GM19463 (cell line): Measurements from ENCODE around the gene ATP10A.
"Not testable (repeated sequence)": the region's sequence is repeated elsewhere in the genome, so short reads cannot be mapped to it uniquely, and the experiment has no call there.

Experiments
- ATAC-seq: cut with Tn5 transposase; IDR thresholded peaks from one replicate; pipeline ENCODE4 v1.9.1; 2021; ENCODE audit warnings: mild to moderate bottlenecking, moderate library complexity; ENCODE audit not compliant: unreplicated experiment

ATP10A gene

DNA sequence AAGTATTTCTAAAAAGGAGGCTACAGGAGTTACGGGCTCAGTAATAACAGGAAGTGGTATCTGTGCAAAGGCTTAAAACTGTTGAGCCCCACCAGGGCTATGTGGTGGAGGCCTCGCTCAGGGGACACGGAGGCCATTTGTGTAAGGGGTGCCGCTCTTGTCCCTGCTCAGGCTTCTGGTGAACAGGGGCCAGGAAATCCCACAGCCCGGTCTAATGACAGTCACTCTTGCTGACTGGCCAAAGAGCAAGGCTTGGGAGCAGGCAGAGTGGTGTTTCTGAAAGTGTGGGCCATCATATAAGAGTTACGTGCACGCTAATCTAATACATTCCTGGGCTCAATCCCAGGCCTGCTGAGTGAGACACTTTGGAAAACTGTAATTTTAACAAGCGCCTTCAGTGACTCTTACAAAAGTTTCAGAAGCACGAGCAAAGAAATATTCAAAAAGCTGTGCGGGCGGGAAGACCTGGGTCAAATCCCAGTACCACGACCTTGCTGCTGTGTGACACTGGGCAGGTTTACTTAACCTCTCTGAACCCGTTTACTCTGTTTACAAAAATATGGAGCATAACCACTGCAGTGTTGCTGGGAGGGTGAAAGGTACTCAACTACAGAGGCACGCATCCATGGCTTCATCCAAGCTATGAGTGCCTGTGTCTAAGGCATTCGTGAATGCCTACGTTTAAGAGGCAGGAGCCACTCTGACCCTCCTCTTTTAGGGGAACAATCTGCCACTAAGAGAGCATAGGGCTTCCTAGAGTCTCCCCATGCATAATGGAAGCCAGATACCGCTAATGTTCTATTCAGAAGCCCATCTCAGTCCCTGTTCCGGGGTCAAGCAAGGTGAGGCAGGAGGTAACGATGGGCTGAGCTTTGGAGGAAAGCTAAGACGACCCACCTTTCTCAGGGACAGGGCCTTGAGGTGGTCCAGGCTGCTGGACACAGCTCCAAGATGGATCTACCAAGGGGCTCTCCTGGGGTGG lies 2.0 kb downstream of the ATP10A start:
- no peak for ATAC-seq

GRCh38 chr15:25859838-25860645 lies 3.1 kb downstream of the ATP10A start:
- ATAC-seq: no peak

- ATAC-seq: no peak
Measured at GRCh38 chr15:25858952-25859760, 4.0 kb downstream of the ATP10A start.

- not testable (repeated sequence) for ATAC-seq
Measured at GRCh38 chr15:25856059-25856458, 7.1 kb downstream of the ATP10A start.

GRCh38 chr15:25852661-25853524 lies 10.2 kb downstream of the ATP10A start:
- ATAC-seq: no peak

- ATAC-seq: no peak
Measured at GRCh38 chr15:25852027-25852426, 11.1 kb downstream of the ATP10A start.

- peak; percentile 85 for ATAC-seq
Measured at GRCh38 chr15:25850154-25851111, 12.7 kb downstream of the ATP10A start.

- ATAC-seq: no peak
Measured at GRCh38 chr15:25849157-25849921, 13.8 kb downstream of the ATP10A start.

DNA sequence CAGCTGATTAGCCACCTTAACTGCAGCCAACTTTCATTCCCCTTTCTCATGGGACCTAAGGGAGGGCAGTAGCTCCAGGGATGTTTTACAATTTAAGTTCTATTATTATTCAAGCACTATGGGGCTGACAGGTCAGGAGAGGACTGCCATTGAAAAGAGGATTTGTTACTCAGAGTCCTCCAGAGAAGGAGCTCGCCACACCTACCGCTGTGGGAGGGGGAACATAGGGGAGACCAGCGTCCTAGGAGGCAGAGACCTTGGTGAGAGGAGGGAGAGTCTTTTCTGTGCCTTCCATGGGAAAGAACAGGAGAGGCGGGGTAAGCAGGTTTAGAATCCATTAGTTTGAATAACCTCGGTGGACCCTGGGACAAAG lies 14.4 kb downstream of the ATP10A start:
- ATAC-seq: no peak

- ATAC-seq: no peak
Measured at GRCh38 chr15:25848325-25848724, 14.8 kb downstream of the ATP10A start.

GRCh38 chr15:25847051-25847450 lies 16.1 kb downstream of the ATP10A start:
- no peak for ATAC-seq

GRCh38 chr15:25846377-25846776 lies 16.8 kb downstream of the ATP10A start:
- no peak for ATAC-seq

DNA sequence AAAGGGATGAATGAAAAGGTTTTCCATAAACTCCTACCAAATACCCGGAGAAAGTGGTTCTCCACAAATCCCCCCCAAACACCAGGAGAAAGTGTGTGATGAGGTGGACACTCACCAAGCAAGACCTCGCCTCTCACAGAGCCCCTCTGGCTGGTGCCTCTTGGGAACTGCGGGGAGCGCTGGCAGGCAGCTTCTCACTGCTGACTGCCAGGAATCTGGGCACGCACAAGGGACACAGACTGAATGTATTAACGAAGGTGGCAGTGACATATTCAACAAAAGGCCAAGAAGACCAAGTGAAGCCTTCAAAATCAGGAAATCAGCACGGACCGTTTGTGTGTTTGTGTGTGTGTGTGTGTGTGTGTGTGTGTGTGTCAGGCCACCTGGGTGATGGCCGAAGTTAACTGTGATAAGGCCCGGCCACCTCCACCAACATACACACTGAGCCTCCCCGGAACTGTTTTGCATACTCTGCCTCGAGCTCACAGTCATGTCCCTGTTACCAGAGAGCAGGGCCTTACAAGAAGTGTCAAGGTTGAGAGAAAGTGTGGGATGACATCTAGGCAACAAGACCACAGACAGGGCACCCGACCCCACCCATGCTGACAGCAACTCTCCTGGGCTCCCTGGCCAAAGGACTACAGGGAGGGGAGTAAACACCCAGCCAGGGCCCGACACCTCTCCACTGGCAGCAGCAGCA lies 18.0 kb downstream of the ATP10A start:
- ATAC-seq: no peak

DNA sequence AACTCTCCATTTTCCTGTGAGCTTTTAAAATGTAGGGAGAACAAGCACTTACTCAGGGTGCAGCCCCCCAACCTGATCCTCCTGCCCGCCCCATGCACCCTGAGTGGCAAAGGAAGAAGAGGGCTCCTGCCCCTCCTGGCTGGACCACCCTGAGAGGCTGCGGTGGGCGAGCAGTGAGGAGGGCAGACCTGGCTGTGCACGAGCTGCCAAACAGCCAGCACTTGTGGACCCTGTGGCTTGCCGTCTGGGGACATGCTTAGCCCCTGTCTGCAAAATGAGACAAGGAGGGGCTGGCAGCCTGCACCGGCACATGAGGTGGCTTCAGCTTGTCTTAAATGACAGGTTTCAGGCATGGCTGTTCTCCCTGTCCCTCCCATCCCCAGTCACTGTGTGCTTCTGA lies 18.6 kb downstream of the ATP10A start:
- no peak for ATAC-seq

DNA sequence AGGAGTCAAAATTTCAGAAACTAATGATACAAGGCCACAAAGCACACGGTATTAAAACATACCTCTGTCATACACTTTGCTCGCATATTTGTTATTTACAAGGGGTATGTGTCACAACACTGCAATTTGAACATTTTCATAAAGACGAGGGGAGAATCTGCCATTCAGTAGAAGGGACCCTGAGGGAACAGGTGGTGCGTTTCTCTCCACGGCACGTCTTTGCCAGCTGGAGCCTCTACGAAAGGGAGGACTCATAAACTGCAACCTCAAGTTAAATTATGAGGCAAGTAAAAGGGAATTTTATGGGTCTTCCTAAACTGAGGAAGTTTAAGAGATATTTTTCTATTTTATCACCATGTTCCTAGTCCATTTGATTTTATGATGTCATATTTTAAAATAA lies 19.1 kb downstream of the ATP10A start:
- no peak for ATAC-seq

- no peak for ATAC-seq
Measured at GRCh38 chr15:25839638-25840156, 23.4 kb downstream of the ATP10A start.

DNA sequence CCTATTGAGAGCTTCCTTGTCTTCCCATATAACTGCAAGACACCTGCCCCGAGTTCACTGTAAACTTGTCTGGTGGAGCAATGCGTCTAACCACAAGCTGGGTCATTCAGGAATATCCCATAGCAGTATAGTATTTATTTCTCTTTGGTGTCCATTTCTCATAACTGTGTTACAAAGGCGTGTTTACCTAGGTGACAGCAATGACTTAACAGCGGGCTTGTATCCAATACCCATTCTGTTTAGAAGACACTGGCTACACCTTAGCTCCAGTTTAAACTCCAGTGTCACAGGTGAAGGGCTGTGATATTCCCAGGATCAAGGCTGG lies 24.3 kb downstream of the ATP10A start:
- ATAC-seq: no peak
